GM12891 (cell line): Measurements from ENCODE around the gene FKTN.

Experiments used
- DNase-seq: peaks from one replicate; pipeline ENCODE4 v3.0.0; 2011; ENCODE audit warnings: low spot score; ENCODE audit not compliant: insufficient read length
- FAIRE-seq: peaks from 2 replicates; lab custom pipeline; 2011; peaks lifted over from hg19 to GRCh38; lab: Jason Lieb, UNC
- PAX5 ChIP-seq: IDR thresholded peaks from 2 replicates; pipeline ENCODE4 v1.6.1; 2011; ENCODE audit warnings: low read length, moderate library complexity, mild to moderate bottlenecking; ENCODE audit not compliant: insufficient read depth, severe bottlenecking
- POLR2A ChIP-seq: IDR thresholded peaks from 2 replicates; pipeline ENCODE4 v1.6.1; 2011; ENCODE audit warnings: low read depth, low read length, control low read depth
- POLR2AphosphoS5 ChIP-seq: IDR thresholded peaks from 2 replicates; pipeline ENCODE4 v1.6.1; 2011; ENCODE audit warnings: low read depth, low read length, control low read depth
- POU2F2 ChIP-seq: IDR thresholded peaks from 2 replicates; pipeline ENCODE4 v1.6.1; 2011; ENCODE audit warnings: low read depth, mild to moderate bottlenecking, control low read depth, low read length, moderate library complexity
- SPI1 ChIP-seq: IDR thresholded peaks from 2 replicates; pipeline ENCODE4 v1.6.1; 2011; ENCODE audit warnings: low read depth, low read length, control low read depth
- TAF1 ChIP-seq: IDR thresholded peaks from 2 replicates; pipeline ENCODE4 v1.6.1; 2011; ENCODE audit warnings: low read depth, low read length, control low read depth

FKTN gene

GRCh38 chr9:105625088-105625487 is 67.2 kb downstream of the FKTN start:
- FAIRE-seq: no peak
- TF ChIP-seq SPI1: no peak
- TF ChIP-seq POU2F2: no peak
- TF ChIP-seq POLR2A: no peak
- TF ChIP-seq TAF1: no peak
- TF ChIP-seq PAX5: no peak
- no peak for TF ChIP-seq POLR2AphosphoS5

GRCh38 chr9:105632807-105633206 is 74.9 kb downstream of the FKTN start:
- DNase-seq: no peak
- FAIRE-seq: no peak
- no peak for TF ChIP-seq PAX5
- TF ChIP-seq POU2F2: no peak
- TF ChIP-seq POLR2A: no peak

More at GRCh38 chr9:105625088-105625487, 67.2 kb downstream of the FKTN start:
- DNase-seq: no peak

GRCh38 chr9:105633411-105633810 is 75.5 kb downstream of the FKTN start:
- no peak for FAIRE-seq
- no peak for TF ChIP-seq PAX5
- TF ChIP-seq POLR2A: no peak
- no peak for TF ChIP-seq TAF1
- no peak for TF ChIP-seq SPI1
- no peak for TF ChIP-seq POU2F2
- TF ChIP-seq POLR2AphosphoS5: no peak

GRCh38 chr9:105636331-105636730 is 78.4 kb downstream of the FKTN start:
- FAIRE-seq (no peak), DNase-seq (no peak)
- no peak for TF ChIP-seq PAX5
- no peak for TF ChIP-seq POU2F2

More at GRCh38 chr9:105633411-105633810, 75.5 kb downstream of the FKTN start:
- DNase-seq: no peak

GRCh38 chr9:105637787-105638395 is 80.0 kb downstream of the FKTN start:
- DNase-seq (no peak), FAIRE-seq (no peak)
- TF ChIP-seq POLR2AphosphoS5 (no peak), PAX5 (no peak), POLR2A (no peak), POU2F2 (no peak), SPI1 (no peak), TAF1 (no peak)

- DNase-seq (no peak), FAIRE-seq (no peak)
- no peak for TF ChIP-seq POLR2A
- TF ChIP-seq SPI1: peak; percentile 32; the same call in 1 of the 2 replicates
Measured at GRCh38 chr9:105639936-105640335, 82.0 kb downstream of the FKTN start.

- DNase-seq: no peak
- FAIRE-seq: no peak
- TF ChIP-seq PAX5 (no peak), POLR2AphosphoS5 (no peak), SPI1 (no peak), POU2F2 (no peak), POLR2A (no peak), TAF1 (no peak)
Measured at GRCh38 chr9:105643795-105644194, 85.9 kb downstream of the FKTN start.

- FAIRE-seq: no peak
- TF ChIP-seq SPI1 (no peak), PAX5 (no peak), POLR2A (no peak), POLR2AphosphoS5 (no peak), POU2F2 (no peak), TAF1 (no peak)
Measured at GRCh38 chr9:105646879-105647594, 89.1 kb downstream of the FKTN start.

GRCh38 chr9:105647595-105648349 is 89.8 kb downstream of the FKTN start:
- TF ChIP-seq PAX5 (no peak), POU2F2 (no peak), SPI1 (no peak), POLR2A (no peak), POLR2AphosphoS5 (no peak), TAF1 (no peak)
- no peak for DNase-seq
- no peak for FAIRE-seq

More at GRCh38 chr9:105646879-105647594, 89.1 kb downstream of the FKTN start:
- DNase-seq: no peak

- no peak for TF ChIP-seq POLR2AphosphoS5
- TF ChIP-seq POU2F2: no peak
- TF ChIP-seq PAX5: no peak
- no peak for TF ChIP-seq SPI1
- TF ChIP-seq POLR2A: no peak
- no peak for TF ChIP-seq TAF1
- FAIRE-seq: no peak
Measured at GRCh38 chr9:105651806-105652205, 93.9 kb downstream of the FKTN start.

More at GRCh38 chr9:105651806-105652205, 93.9 kb downstream of the FKTN start:
- DNase-seq: no peak
